Lower lobe of right lung (tissue), 2 donors: ENCODE data around the gene TMEM144. TPM values are rescaled to one million over a fixed set of nuclear protein-coding genes. Genes with fewer than 3 reads are reported as not detected.
A peak's percentile ranks its signal among the peaks of the same experiment; 100 is the strongest.

Experiments used
- ATAC-seq, 2 donors: fragments of 200-7000 bp; cut with Tn5 transposase; one replicate each; pipeline ENCODE4 v1.9.1; 2020 to 2022; ENCODE audit warnings: mild to moderate bottlenecking in 2 of 2, moderate library complexity in 2 of 2
- DNase-seq: peaks from one replicate; pipeline ENCODE4 v3.0.0-alpha.2; 2020
- H3K27ac ChIP-seq: fragments of 200-600 bp; one replicate; pipeline ENCODE4 v1.8.0; 2022
- H3K27me3 ChIP-seq: fragments of 200-600 bp; one replicate; pipeline ENCODE4 v1.8.0; 2022; ENCODE audit warnings: low read depth
- H3K36me3 ChIP-seq: fragments of 200-600 bp; one replicate; pipeline ENCODE4 v1.8.0; 2022; ENCODE audit warnings: mild to moderate bottlenecking
- H3K4me1 ChIP-seq: fragments of 200-600 bp; one replicate; pipeline ENCODE4 v1.8.0; 2022
- H3K4me3 ChIP-seq: fragments of 200-600 bp; one replicate; pipeline ENCODE4 v1.8.0; 2022; ENCODE audit warnings: mild to moderate bottlenecking
- H3K9me3 ChIP-seq: fragments of 200-600 bp; one replicate; pipeline ENCODE4 v1.8.0; 2022
- intact Hi-C: fragments of 100-400 bp; cut with DNase I; formaldehyde crosslinking; loops from one replicate; pipeline ENCODE4 v1.11.0; 2022
- total RNA-seq: library from RNA; stranded (reverse); fragmentation: NEBNext Ultra II Directional; extraction: Animal tissue kit (Norgen Biotek cat#: 25700); gene quantifications from one replicate; pipeline ENCODE4 v1.2.1, GENCODE V29; 2021
- TF ChIP-seq, protein P1 (sequence below): fragments of 200-600 bp; IDR thresholded peaks from one replicate; pipeline ENCODE4 v1.8.0; 2022; ENCODE audit warnings: antibody characterized with exemption, mild to moderate bottlenecking
- donor health status: DM: no; HTN: yes; CAD: no; lungs with severe emphysema.

TMEM144 gene
- total RNA-seq, 1 donor from 2014 or later = 13.1 TPM

DNA sequence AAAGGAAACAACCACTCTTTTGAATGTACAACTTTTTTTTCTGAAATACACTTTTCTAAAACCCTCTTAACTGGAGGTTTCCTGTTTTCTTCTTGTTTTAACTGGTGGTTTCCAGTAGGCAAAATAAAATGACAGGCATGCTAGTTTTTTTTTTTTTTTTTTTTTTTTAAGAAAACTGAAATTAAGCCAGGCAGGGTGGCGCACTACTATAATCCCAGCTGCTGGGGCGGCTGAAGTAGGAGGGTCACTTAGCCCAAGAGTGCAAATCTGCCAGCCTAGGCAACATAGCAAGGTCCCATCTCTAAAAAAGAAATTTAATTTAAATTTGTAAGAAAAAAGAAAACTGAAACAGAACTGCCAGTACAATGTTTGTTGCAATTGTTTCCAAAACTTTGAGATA is 44.0 kb downstream of the TMEM144 start:
- H3K4me1 ChIP-seq = peaks cover 11% of the 10 kb centered on the region
- H3K27me3 ChIP-seq = no peaks in the 10 kb centered on the region
- ATAC-seq (no peak), DNase-seq (no peak)
- no peaks in the 10 kb centered on the region for H3K9me3 ChIP-seq
- no peak overlapping the region for H3K4me3 ChIP-seq
- intact Hi-C loops = loop anchor here (10.0 kb wide), 3 partner anchors 59 to 371 kb away; no protein-coding TSS in a partner anchor
- TF ChIP-seq, protein P1, sequence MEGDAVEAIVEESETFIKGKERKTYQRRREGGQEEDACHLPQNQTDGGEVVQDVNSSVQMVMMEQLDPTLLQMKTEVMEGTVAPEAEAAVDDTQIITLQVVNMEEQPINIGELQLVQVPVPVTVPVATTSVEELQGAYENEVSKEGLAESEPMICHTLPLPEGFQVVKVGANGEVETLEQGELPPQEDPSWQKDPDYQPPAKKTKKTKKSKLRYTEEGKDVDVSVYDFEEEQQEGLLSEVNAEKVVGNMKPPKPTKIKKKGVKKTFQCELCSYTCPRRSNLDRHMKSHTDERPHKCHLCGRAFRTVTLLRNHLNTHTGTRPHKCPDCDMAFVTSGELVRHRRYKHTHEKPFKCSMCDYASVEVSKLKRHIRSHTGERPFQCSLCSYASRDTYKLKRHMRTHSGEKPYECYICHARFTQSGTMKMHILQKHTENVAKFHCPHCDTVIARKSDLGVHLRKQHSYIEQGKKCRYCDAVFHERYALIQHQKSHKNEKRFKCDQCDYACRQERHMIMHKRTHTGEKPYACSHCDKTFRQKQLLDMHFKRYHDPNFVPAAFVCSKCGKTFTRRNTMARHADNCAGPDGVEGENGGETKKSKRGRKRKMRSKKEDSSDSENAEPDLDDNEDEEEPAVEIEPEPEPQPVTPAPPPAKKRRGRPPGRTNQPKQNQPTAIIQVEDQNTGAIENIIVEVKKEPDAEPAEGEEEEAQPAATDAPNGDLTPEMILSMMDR = no peak
- no peaks in the 10 kb centered on the region for H3K36me3 ChIP-seq
- H3K27ac ChIP-seq = no peak overlapping the region

DNA sequence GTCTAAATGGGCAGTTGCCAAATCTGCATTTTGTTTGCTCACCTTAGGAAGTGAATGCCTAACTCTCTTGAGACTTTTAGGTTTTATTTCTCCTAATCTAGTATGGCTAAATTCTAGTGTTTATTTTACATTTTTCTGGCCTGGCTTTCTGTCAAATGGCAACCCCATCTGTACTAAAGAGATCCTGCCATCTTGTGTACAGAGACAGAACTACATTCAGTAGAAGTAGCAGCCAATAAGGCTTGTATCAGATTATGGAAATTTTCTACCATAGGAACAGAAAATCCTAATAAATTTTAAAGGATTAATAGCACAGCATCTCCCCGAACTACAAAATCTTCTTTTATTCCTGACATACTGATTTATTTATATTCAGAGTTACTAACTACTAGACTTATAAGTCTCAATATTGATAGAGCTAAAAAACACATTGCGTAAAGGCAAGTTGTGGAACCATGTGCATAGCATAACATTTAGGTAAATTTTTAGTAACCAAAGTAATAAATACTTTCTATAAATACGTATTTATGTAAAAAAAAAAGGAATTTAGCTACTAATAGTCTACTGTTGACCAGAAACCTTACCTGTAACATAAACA is 45.5 kb downstream of the TMEM144 start:
- no peak overlapping the region for H3K27ac ChIP-seq
- intact Hi-C loops = loop anchor here (10.0 kb wide), 3 partner anchors 61 to 369 kb away; no protein-coding TSS in a partner anchor
- ATAC-seq (peak; percentile 76 to 77), DNase-seq (no peak)
- peaks cover 11% of the 10 kb centered on the region for H3K4me1 ChIP-seq
- H3K36me3 ChIP-seq = no peaks in the 10 kb centered on the region
- H3K27me3 ChIP-seq = no peaks in the 10 kb centered on the region
- TF ChIP-seq, protein P1 = peak; percentile 77
- H3K4me3 ChIP-seq = no peak overlapping the region
- H3K9me3 ChIP-seq = no peaks in the 10 kb centered on the region

DNA sequence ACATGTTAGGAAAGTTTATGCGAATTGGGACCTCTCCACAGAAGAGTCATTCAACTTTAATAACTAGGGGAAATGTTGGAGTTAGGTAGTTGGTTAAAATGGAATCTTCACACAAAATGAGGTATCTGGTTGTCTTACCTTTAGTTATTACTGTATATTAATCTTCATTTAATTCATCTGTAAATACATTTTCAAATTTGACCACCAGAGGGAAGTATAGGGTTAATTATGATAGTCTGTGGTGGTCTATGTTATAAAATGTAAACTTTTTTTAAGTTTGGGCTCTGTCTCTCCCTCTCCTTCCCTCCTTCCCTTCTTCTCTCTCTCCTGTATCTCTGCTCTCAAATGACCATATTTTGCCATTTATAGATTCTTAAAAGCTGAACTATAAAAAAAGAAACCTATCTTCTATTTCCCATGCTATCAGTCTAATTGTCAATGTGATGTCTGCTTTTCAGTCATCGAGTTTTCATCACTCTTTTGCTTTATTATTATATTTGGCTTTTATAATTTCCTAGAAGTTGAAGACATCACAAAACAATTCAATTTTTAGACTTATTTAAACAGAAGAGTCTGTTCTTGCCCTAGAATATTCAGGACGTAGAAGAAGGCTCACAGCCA is 49.8 kb downstream of the TMEM144 start:
- H3K27me3 ChIP-seq = no peaks in the 10 kb centered on the region
- DNase-seq = no peak
- no peak for ATAC-seq
- peaks cover 6% of the 10 kb centered on the region for H3K4me1 ChIP-seq
- TF ChIP-seq, protein P1 = peak; percentile 27
- intact Hi-C loops = loop anchor here (10.0 kb wide), 3 partner anchors 65 to 365 kb away; no protein-coding TSS in a partner anchor
- H3K4me3 ChIP-seq = no peak overlapping the region
- no peaks in the 10 kb centered on the region for H3K36me3 ChIP-seq
- H3K9me3 ChIP-seq = no peaks in the 10 kb centered on the region
- no peak overlapping the region for H3K27ac ChIP-seq

DNA sequence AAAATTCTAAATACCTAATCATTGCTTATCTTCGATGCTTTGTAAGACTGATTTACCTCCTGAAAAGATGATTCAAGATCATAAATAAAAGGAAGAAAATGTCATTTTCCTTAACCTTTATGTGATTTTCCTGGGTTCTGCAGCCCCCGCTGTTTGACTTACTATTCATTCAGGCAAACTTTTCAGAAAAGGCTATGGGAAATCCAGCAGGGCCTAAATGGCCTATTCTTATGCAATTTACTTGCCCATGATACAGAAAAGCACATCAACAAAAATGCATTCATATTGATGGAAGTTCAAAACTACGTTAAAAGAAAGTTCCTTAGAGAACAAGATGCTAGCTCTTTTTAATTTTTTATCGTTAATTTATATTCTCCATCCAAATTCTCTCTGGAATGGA is 51.2 kb downstream of the TMEM144 start:
- no peaks in the 10 kb centered on the region for H3K27me3 ChIP-seq
- ATAC-seq (no peak), DNase-seq (no peak)
- no peaks in the 10 kb centered on the region for H3K36me3 ChIP-seq
- H3K4me3 ChIP-seq = no peak overlapping the region
- H3K27ac ChIP-seq = no peak overlapping the region
- intact Hi-C loops = no loop called here
- no peaks in the 10 kb centered on the region for H3K9me3 ChIP-seq
- TF ChIP-seq, protein P1 = no peak
- H3K4me1 ChIP-seq = no peaks in the 10 kb centered on the region

DNA sequence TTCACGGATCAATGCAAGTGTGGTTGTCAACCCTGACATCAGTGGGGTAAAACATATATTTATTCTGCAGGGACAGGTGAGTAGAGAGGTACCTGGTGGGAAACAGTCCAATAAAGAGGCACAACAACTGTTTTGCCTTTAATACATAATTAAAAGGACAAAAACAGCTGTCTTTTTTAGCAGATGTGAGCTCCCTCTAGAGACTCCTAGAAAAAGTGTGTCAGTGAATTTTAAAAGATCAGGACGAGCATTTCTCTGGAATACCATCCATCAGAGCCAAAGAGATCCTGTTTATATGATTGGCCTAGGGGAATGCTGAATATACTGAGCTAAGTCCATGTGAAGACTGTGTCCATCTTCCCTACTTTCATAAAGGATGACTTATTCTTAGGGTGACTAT is 58.3 kb downstream of the TMEM144 start:
- Histone ChIP-seq H3K4me1 (no peaks in the 10 kb centered on the region), H3K9me3 (no peaks in the 10 kb centered on the region), H3K4me3 (no peak overlapping the region), H3K27me3 (no peaks in the 10 kb centered on the region), H3K27ac (no peak overlapping the region), H3K36me3 (no peaks in the 10 kb centered on the region)
- DNase-seq (no peak), ATAC-seq (no peak)
- intact Hi-C loops = no loop called here
- TF ChIP-seq, protein P1 = no peak
